ENCODE measurements around the gene NANOS1.
"Not testable (repeated sequence)": the region's sequence is repeated elsewhere in the genome, so short reads cannot be mapped to it uniquely, and the experiment has no call there.

NANOS1 gene

DNA sequence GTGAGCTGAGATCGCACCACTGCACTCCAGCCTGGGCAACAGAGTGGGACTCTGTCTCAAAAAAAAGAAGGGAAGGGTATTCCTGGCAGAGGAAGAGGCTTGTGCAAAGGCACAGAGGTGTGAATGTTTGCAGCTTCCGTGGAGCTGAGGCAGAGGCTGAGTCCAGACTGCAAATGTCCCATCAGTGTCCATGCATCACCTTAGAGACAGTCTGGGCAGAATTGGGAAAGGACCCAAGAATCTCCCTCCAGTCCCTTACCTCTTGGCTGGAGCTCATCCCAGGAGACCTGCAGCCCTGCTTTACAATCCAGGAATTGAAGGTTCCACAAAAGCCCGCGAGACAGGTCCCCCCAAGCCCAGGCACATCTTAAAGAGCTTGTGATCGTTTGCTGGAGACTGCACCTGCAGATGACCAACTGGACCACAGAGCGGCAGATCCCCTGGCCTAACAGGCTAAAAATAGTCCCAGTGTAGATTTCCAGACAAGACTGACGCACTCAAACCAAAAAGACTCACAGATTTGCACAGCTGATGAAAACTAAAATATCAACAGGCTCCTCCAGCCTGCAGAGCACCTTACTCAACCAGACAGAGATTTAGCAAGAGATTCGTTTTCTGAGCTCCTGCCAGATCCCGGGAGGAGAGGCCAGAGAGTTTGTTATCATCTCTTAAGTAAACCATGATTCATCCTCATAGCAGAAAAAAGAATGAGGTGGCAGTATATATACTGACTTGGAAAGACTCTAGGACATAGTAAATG, 22.9 kb upstream of the NANOS1 start:
- intact Hi-C loops (cut with DNase I), result no loop called here
- DNase-seq, result peak in 2 of 10 donors; percentile 35 to 56

- DNase-seq, result no peak
- intact Hi-C loops (cut with DNase I), result no loop called here
Measured at GRCh38 chr10:119007211-119007574, 22.3 kb upstream of the NANOS1 start.

DNA sequence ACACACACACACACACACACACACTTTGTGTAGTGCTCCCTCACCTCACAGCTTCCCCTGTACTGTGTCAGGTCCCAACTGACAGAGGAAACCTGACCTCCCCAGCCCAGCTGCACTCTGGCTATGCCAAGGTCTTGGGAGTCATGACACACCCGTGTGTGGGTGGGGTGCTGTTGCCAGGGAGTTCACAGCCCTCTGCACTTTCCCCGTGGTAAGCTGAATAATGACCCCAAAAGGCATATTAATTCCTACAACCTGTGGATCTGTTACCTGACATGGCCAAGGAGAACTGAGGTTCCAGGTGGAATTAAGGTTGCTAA, 8.9 kb upstream of the NANOS1 start:
- intact Hi-C loops (cut with DNase I), result no loop called here
- DNase-seq, result peak in 1 of 10 donors; percentile 59

DNA sequence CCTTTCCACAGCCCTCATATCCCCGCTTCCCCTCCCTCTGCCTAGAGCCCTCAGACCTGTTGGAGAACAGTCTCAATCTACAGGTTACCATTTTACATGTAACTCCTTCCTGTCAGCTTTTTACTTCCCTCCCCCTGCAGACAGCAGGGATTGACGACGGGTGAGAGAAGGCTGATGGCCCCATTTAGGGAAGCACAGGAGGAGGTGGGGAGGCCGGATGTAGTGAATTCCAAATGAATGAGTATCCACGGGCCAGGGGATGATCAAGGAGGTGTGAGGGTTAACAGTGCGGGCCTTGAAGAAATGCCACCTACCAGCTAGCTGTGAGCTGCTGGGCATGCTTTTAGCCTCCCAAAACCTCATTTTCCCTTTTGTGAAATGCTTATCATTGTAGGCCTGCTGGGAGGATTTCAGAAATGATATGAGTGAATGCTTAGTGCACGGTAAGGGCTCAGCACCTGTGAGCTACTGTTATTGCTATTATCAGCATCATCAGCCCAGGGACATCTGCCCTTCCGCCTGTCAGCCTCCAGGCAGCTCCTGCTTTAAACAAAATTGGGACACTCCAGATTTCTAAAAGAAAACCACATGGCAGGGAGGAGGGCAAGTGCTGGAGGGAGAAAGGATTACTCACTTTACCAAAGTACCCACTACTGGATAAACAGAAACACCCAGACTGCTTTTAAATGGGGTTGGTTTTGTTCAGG, 6.5 kb upstream of the NANOS1 start:
- intact Hi-C loops (cut with DNase I), result no loop called here
- peak in 1 of 10 donors; percentile 31 for DNase-seq

GRCh38 chr10:119023553-119023868, 6.0 kb upstream of the NANOS1 start:
- peak in 1 of 10 donors; percentile 23 for DNase-seq
- intact Hi-C loops (cut with DNase I), result no loop called here

GRCh38 chr10:119024882-119025281, 4.6 kb upstream of the NANOS1 start:
- no peak for DNase-seq
- intact Hi-C loops (cut with DNase I), result no loop called here

DNA sequence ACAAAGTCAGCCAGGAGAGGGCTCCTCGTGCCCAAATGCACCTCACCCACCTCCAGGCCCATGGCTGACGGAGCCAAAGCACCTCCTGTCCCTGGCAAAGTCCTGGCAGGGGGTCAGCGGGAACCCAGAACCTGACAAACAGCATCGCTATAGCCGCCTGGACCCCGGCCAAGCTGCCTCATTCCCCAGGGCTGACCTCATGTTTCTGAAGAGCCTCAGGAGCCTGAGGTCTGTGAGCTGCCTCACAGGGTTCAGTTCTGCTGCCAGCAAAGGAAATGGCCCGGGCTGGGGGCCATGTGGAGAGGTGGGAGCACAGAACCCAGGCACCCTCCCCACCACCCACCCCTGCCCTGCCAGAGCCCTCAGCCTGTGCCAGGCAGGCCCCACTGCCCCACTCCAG, 4.2 kb upstream of the NANOS1 start:
- intact Hi-C loops (cut with DNase I), result no loop called here

DNA sequence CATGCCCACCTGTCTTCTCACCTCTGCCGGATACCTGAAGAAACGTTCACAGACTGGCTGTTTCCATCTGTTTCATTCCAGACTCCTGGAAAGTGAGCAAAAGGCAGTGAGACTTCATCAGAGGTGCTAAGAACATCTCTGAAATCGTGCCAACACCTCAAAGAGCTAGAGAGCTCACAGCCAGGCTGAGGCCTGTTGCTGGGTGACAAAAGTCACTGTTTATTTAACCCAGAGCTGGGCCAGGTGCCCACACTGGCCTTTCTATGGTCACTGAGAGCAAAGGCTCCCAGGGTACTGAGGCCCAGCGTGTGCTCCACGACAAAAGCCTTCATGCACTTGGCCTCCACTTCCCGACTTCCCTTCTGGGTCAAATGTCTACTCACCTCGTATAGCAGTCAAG, 3.7 kb upstream of the NANOS1 start:
- intact Hi-C loops (cut with DNase I), result no loop called here
- DNase-seq, result peak in 1 of 10 donors; percentile 17

More for the DNA sequence above, 4.2 kb upstream of the NANOS1 start:
- DNase-seq, result peak in 3 of 10 donors; percentile 32 to 43 (median 37)

DNA sequence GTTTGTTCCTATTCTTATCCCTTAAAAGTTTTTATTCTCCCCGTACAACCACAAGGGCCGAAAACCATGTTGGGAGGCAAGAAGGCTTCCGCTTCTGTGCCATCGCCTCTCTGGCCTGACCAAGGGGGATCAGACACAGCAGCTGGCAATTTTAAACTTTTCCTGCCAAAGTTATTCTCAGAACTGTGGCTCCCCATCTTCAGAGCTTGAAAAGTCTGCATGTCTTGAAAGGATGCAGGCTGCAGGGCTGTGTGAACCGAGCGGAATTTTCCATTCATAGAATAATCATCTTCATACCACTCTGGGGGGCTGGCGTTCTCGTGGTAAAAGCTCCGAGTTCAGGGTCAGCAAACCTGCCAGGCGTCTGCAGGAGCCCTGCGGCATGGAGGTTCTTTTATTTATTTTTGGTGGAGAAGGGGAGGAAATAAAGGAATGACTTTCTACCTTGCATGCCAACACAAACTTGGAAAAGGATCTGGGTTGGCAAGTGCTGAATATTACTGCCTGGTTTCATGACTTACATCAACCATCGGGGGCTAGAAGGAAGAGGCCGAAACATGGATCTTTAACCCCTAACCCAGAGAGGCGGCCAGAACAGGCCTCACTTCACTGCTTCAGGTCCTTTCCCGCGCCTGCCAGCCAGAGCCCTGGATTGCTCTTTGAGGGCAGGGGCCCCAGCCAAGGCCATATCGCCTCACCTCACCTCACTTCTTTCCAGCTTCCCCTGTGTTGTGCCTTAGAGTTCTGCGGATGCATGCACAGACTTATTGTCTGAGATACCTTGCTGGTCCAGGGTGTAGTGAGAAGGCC, 3.0 kb upstream of the NANOS1 start:
- intact Hi-C loops (cut with DNase I), result no loop called here
- DNase-seq, result no peak

GRCh38 chr10:119028445-119028899, 1.0 kb upstream of the NANOS1 start:
- intact Hi-C loops (cut with DNase I); DNase-seq: not testable (repeated sequence)

DNA sequence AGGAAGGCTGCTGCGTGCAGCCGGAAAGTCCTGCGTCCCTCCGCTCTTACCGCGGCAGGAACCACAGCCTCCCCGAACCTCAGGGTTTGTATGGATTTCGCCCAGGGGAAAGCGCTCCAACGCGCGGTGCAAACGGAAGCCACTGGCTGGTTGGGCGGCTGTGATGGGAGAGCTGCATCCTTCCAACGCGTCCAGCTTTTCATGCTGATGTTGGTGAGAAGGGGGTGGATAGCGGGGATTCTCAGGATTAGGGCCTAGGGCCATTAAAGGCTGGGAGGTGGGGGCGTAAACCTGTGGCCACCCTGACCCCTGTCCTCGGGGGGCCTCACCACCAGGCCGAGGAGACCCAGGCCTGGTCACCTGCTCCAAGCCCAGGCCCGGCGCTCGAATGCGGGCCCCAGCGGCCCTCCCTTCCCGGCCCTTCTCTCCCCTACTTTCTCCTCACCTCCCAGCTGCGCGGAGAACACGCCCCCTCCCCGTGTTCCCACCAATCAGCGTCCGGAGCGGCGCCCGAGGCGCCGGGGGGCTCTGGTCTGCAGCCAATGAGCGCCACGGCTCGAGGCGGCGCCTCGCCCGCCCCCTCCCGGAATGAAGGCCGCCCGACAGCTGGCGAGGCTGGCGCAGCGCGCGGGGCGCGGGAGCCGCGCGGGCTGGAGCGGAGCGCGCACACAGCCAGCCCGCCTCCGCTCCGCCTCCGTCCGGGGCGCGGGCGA, 458 bp upstream of the NANOS1 start:
- DNase-seq, result peak; percentile 79 to 98 (median 90)
- intact Hi-C loops (cut with DNase I), result no loop called here

- DNase-seq, result peak in 8 of 10 donors; percentile 23 to 91 (median 40)
- intact Hi-C loops (cut with DNase I), result loop anchor here (5.0 kb wide), 1 partner anchor 47 kb away; no protein-coding TSS in a partner anchor
Measured at GRCh38 chr10:119030421-119031250, 1.1 kb downstream of the NANOS1 start.

DNA sequence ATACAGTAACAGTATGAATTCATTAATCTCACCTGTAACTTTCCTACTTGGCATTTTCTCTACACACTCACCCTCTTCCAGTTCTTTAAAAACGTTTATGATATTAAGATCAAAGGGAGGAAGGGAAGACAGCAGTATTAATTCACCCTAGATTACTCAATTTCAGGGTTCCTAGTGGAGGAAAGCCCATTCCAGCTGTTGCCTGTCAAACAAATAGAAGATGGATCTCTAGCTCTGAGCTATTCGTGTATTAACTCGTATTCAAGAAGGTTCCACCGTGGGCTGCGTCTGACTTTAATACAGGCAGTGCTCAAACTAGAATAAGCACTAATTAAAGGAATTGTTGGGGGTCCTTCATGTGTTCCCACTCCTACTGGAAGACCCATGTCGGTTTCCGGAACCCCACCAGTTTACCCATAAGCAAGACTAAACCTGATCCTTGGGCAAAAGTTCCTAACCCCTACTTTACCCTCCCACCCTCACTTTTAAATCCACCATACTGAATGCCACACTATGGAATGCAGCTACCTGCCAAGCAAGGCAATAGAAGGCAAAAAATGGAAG, 2.1 kb downstream of the NANOS1 start:
- no peak for DNase-seq
- intact Hi-C loops (cut with DNase I), result loop anchor here (5.0 kb wide), 1 partner anchor 46 kb away; no protein-coding TSS in a partner anchor

DNA sequence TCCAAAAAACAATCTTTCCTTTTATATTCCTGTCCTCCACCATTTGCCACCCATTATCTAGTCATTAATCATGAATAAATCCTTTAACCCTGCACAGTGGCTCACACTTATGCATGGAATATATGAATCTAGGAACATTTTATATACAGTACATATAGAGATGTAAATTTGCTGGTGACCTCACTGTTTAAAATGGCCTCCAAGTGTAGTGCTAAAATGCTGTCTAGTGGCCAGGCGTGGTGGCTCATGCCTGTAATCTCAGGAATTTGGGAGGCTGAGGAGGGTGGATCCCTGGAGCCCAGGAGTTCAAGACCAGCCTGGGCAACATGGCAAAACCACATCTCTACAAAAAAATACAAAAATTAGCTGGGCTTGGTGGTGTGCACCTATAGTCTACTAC, 9.6 kb downstream of the NANOS1 start:
- intact Hi-C loops (cut with DNase I), result no loop called here
- DNase-seq, result no peak

- DNase-seq, result no peak
- intact Hi-C loops (cut with DNase I), result no loop called here
Measured at GRCh38 chr10:119041326-119041725, 11.8 kb downstream of the NANOS1 start.

GRCh38 chr10:119042169-119042568, 12.7 kb downstream of the NANOS1 start:
- no peak for DNase-seq
- intact Hi-C loops (cut with DNase I), result no loop called here

- intact Hi-C loops (cut with DNase I), result no loop called here
- DNase-seq, result no peak
Measured at GRCh38 chr10:119045561-119045960, 16.0 kb downstream of the NANOS1 start.

GRCh38 chr10:119049361-119049760, 19.8 kb downstream of the NANOS1 start:
- no peak for DNase-seq
- intact Hi-C loops (cut with DNase I), result no loop called here

DNA sequence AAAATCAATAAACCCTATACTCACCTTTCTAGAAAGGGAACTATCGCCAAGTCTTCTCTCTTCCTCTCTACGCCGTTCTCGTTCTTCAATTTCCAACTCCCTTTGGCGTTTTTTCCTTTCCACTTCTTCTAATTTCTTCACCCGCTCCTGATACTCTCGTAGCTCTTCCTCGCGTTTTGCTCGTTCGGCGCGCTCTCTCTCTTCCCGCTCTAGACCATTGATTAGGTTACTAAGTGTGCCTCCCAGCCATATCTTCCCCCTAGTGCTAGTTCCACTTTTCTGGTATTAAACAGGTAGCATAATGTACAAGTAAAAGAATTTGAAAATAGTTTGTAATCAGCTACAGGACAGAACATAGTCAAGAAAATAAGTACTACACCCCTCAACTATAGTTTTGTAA, 20.3 kb downstream of the NANOS1 start:
- intact Hi-C loops (cut with DNase I), result no loop called here
- DNase-seq, result no peak
